ENCODE data around the gene S100PBP. TPM values are rescaled to one million over a fixed set of nuclear protein-coding genes. Genes with fewer than 3 reads are reported as not detected.

S100PBP gene
- total and polyA plus RNA-seq, 2 of the 4 experiments (the other 2 are of a cell fraction), result 13.9 to 20.3 TPM

DNA sequence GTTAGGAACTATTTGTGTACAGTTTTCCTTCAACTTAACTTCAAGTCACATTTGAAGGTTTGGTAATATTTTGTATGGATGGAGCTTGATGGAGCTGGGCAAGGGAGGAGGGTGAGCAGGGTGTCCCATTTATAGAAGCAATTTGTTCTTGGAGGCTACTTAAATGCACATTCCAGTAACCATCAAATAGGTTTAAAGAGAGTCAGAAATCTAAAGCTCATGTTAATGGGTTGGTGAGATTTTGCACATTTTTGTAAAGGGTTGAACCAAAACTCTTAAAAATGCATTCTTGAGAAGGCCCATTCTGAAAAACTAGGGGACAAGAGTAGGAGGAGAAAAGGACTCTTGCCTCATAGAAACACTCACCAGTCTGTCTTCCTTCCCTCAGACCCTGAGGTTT is 43.1 kb downstream of the S100PBP start:
- H3K56ac ChIP-seq (ENCODE audit: extremely low read depth, insufficient read depth, low read length), result no peak overlapping the region
- no peak overlapping the region for H2BK20ac ChIP-seq (ENCODE audit: low read depth, low read length)
- DNase-seq (no peak), ATAC-seq (ENCODE audit: low read depth) (no peak)
- H4K20me1 ChIP-seq (ENCODE audit: insufficient read depth, low read length), result no peaks in the 10 kb centered on the region
- H3K27ac ChIP-seq (ENCODE audit: insufficient read depth, low read length), result no peak overlapping the region
- H3K4me1 ChIP-seq (ENCODE audit: control insufficient read depth, insufficient read depth, low read length), result peaks cover 7% of the 10 kb centered on the region
- intact Hi-C loops (cut with micrococcal nuclease) (no loop called here), dilution Hi-C loops (cut with HindIII; ENCODE audit: low sequenced_read_pairs, unreplicated experiment) (no loop called here), in situ Hi-C loops (cut with MboI; ENCODE audit: low sequenced_read_pairs) (no loop called here)
- no peak overlapping the region for H3K23ac ChIP-seq (ENCODE audit: low read depth, low read length)
- no peak overlapping the region for H2BK120ac ChIP-seq (ENCODE audit: low read depth, low read length)
- no peak overlapping the region for H3K4ac ChIP-seq (ENCODE audit: low read depth, low read length)
- no peak overlapping the region for H2AK5ac ChIP-seq (ENCODE audit: low read depth, low read length)
- ChIA-PET POLR2A (ENCODE audit: unreplicated experiment) (no interaction called here), CTCF (interaction anchor here (0.6 to 1.5 kb wide), 3 partner anchors 24 to 38 kb away, joined by 3 to 7 read pairs (median 4); no protein-coding TSS in a partner anchor)
- H2AFZ ChIP-seq (replicated peaks; ENCODE audit: low read length, poor library complexity), result no peak overlapping the region
- no peak overlapping the region for H2BK5ac ChIP-seq (ENCODE audit: low read depth, low read length, poor library complexity, severe bottlenecking)
- no peaks in the 10 kb centered on the region; a peak in 1 of 4 replicates for H3K79me1 ChIP-seq (ENCODE audit: low read depth in 1 of 2, low read length in 2 of 2)
- peaks cover 22% of the 10 kb centered on the region for H3K36me3 ChIP-seq (ENCODE audit: control insufficient read depth, insufficient read depth, low read length)
- no peak overlapping the region for H3K18ac ChIP-seq (ENCODE audit: low read depth, low read length)
- TF ChIP-seq CHD1 (IDR thresholded peaks at IDR 0.05; ENCODE audit: low read depth, low read length) (no peak), RCOR1 (IDR thresholded peaks at IDR 0.05; ENCODE audit: insufficient replicate concordance, low read length) (no peak), MXI1 (IDR thresholded peaks at IDR 0.05; ENCODE audit: borderline replicate concordance, low read depth, low read length) (no peak), FOS (IDR thresholded peaks at IDR 0.05; ENCODE audit: low read depth, low read length) (no peak), MAZ (IDR thresholded peaks at IDR 0.05; ENCODE audit: borderline replicate concordance, low read depth, low read length) (no peak), MAFK (IDR thresholded peaks at IDR 0.05; ENCODE audit: low read depth, low read length) (no peak), NFE2L2 (IDR thresholded peaks at IDR 0.05; ENCODE audit: low read depth, low read length) (no peak), POLR2A (IDR thresholded peaks at IDR 0.05; ENCODE audit: low read depth, low read length) (no peak), BHLHE40 (IDR thresholded peaks at IDR 0.05; ENCODE audit: low read depth, low read length) (no peak), RAD21 (IDR thresholded peaks at IDR 0.05; ENCODE audit: low read length) (no peak), CEBPB (IDR thresholded peaks at IDR 0.05; ENCODE audit: low read depth, low read length) (no peak), SMC3 (IDR thresholded peaks at IDR 0.05; ENCODE audit: low read depth, low read length) (no peak), RFX5 (IDR thresholded peaks at IDR 0.05; ENCODE audit: low read depth, low read length) (no peak)
- TF ChIP-seq, protein P1, sequence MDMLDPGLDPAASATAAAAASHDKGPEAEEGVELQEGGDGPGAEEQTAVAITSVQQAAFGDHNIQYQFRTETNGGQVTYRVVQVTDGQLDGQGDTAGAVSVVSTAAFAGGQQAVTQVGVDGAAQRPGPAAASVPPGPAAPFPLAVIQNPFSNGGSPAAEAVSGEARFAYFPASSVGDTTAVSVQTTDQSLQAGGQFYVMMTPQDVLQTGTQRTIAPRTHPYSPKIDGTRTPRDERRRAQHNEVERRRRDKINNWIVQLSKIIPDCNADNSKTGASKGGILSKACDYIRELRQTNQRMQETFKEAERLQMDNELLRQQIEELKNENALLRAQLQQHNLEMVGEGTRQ (IDR thresholded peaks at IDR 0.05; ENCODE audit: low read depth, low read length), result no peak
- TF ChIP-seq, protein P2, sequence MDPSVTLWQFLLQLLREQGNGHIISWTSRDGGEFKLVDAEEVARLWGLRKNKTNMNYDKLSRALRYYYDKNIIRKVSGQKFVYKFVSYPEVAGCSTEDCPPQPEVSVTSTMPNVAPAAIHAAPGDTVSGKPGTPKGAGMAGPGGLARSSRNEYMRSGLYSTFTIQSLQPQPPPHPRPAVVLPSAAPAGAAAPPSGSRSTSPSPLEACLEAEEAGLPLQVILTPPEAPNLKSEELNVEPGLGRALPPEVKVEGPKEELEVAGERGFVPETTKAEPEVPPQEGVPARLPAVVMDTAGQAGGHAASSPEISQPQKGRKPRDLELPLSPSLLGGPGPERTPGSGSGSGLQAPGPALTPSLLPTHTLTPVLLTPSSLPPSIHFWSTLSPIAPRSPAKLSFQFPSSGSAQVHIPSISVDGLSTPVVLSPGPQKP (IDR thresholded peaks at IDR 0.05; ENCODE audit: borderline replicate concordance, low read depth, low read length), result no peak
- TF ChIP-seq, protein P3, sequence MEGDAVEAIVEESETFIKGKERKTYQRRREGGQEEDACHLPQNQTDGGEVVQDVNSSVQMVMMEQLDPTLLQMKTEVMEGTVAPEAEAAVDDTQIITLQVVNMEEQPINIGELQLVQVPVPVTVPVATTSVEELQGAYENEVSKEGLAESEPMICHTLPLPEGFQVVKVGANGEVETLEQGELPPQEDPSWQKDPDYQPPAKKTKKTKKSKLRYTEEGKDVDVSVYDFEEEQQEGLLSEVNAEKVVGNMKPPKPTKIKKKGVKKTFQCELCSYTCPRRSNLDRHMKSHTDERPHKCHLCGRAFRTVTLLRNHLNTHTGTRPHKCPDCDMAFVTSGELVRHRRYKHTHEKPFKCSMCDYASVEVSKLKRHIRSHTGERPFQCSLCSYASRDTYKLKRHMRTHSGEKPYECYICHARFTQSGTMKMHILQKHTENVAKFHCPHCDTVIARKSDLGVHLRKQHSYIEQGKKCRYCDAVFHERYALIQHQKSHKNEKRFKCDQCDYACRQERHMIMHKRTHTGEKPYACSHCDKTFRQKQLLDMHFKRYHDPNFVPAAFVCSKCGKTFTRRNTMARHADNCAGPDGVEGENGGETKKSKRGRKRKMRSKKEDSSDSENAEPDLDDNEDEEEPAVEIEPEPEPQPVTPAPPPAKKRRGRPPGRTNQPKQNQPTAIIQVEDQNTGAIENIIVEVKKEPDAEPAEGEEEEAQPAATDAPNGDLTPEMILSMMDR (conservative IDR thresholded peaks at IDR 0.05; ENCODE audit: low read depth, low read length), result no peak
- no peak overlapping the region for H3K14ac ChIP-seq (replicated peaks; ENCODE audit: low read depth, low read length)
- H3K27me3 ChIP-seq (ENCODE audit: control insufficient read depth, insufficient read depth, low read length), result no peaks in the 10 kb centered on the region
- no peak overlapping the region for H2AK9ac ChIP-seq (replicated peaks; ENCODE audit: low read depth, low read length, poor library complexity)
- peaks cover 11% of the 10 kb centered on the region; the same call in 1 of the 2 replicates for H3K9me1 ChIP-seq (ENCODE audit: insufficient read depth, low read length)
- no TSS peak for BruUV-seq (replicated peaks)
- H4K5ac ChIP-seq (ENCODE audit: low read depth, low read length), result no peak overlapping the region
- no peak overlapping the region for H4K91ac ChIP-seq (ENCODE audit: insufficient read depth, low read depth, low read length)
- H3K9ac ChIP-seq (ENCODE audit: low read depth, low read length), result no peak overlapping the region
- no peak overlapping the region for H4K8ac ChIP-seq (ENCODE audit: low read depth in 2 of 2, low read length in 2 of 2)
- no peaks in the 10 kb centered on the region for H3K9me3 ChIP-seq (ENCODE audit: control insufficient read depth, insufficient read depth, low read length)
- H2BK15ac ChIP-seq (ENCODE audit: low read depth, low read length), result no peak overlapping the region
- no peak overlapping the region for H3K4me3 ChIP-seq (ENCODE audit: insufficient read depth, low read depth, low read length)
- no peak overlapping the region for H3K4me2 ChIP-seq (ENCODE audit: low read depth, low read length)
